ENCODE data around the gene TMPRSS6.
A peak's percentile ranks its signal among the peaks of the same experiment; 100 is the strongest.

The TMPRSS6 gene

GRCh38 chr22:37048133-37048532 lies 61.4 kb downstream of the TMPRSS6 start:
- DNase-seq: no peak

- no peak for DNase-seq
Measured at GRCh38 chr22:37047006-37047405, 62.5 kb downstream of the TMPRSS6 start.

- no peak for DNase-seq
Measured at GRCh38 chr22:37046589-37046988, 62.9 kb downstream of the TMPRSS6 start.

GRCh38 chr22:37045958-37046357 lies 63.6 kb downstream of the TMPRSS6 start:
- peak; percentile 37 for DNase-seq

- no peak for DNase-seq
Measured at GRCh38 chr22:37044634-37045625, 64.6 kb downstream of the TMPRSS6 start.

- DNase-seq: peak; percentile 83
Measured at GRCh38 chr22:37043828-37044538, 65.5 kb downstream of the TMPRSS6 start.

GRCh38 chr22:37043209-37043827 lies 66.2 kb downstream of the TMPRSS6 start:
- DNase-seq: no peak

GRCh38 chr22:37039466-37039865 lies 70.0 kb downstream of the TMPRSS6 start:
- DNase-seq: no peak

- DNase-seq: no peak
Measured at GRCh38 chr22:37037669-37038068, 71.8 kb downstream of the TMPRSS6 start.

GRCh38 chr22:37036655-37037377 lies 72.7 kb downstream of the TMPRSS6 start:
- DNase-seq: no peak

- no peak for DNase-seq
Measured at GRCh38 chr22:37033605-37034430, 75.7 kb downstream of the TMPRSS6 start.

- DNase-seq: no peak
Measured at GRCh38 chr22:37032535-37033460, 76.7 kb downstream of the TMPRSS6 start.

GRCh38 chr22:37032134-37032534 lies 77.4 kb downstream of the TMPRSS6 start:
- no peak for DNase-seq

GRCh38 chr22:37030560-37031281 lies 78.8 kb downstream of the TMPRSS6 start:
- DNase-seq: no peak

- DNase-seq: no peak
Measured at GRCh38 chr22:37028692-37029674, 80.5 kb downstream of the TMPRSS6 start.

GRCh38 chr22:37027556-37027955 lies 82.0 kb downstream of the TMPRSS6 start:
- DNase-seq: no peak

GRCh38 chr22:37026325-37026724 lies 83.2 kb downstream of the TMPRSS6 start:
- no peak for DNase-seq

GRCh38 chr22:37025500-37026070 lies 83.9 kb downstream of the TMPRSS6 start:
- DNase-seq: no peak
